Measurements from ENCODE around the gene CNTRL.

CNTRL gene, protein sequence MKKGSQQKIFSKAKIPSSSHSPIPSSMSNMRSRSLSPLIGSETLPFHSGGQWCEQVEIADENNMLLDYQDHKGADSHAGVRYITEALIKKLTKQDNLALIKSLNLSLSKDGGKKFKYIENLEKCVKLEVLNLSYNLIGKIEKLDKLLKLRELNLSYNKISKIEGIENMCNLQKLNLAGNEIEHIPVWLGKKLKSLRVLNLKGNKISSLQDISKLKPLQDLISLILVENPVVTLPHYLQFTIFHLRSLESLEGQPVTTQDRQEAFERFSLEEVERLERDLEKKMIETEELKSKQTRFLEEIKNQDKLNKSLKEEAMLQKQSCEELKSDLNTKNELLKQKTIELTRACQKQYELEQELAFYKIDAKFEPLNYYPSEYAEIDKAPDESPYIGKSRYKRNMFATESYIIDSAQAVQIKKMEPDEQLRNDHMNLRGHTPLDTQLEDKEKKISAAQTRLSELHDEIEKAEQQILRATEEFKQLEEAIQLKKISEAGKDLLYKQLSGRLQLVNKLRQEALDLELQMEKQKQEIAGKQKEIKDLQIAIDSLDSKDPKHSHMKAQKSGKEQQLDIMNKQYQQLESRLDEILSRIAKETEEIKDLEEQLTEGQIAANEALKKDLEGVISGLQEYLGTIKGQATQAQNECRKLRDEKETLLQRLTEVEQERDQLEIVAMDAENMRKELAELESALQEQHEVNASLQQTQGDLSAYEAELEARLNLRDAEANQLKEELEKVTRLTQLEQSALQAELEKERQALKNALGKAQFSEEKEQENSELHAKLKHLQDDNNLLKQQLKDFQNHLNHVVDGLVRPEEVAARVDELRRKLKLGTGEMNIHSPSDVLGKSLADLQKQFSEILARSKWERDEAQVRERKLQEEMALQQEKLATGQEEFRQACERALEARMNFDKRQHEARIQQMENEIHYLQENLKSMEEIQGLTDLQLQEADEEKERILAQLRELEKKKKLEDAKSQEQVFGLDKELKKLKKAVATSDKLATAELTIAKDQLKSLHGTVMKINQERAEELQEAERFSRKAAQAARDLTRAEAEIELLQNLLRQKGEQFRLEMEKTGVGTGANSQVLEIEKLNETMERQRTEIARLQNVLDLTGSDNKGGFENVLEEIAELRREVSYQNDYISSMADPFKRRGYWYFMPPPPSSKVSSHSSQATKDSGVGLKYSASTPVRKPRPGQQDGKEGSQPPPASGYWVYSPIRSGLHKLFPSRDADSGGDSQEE (N-terminal part only)

DNA sequence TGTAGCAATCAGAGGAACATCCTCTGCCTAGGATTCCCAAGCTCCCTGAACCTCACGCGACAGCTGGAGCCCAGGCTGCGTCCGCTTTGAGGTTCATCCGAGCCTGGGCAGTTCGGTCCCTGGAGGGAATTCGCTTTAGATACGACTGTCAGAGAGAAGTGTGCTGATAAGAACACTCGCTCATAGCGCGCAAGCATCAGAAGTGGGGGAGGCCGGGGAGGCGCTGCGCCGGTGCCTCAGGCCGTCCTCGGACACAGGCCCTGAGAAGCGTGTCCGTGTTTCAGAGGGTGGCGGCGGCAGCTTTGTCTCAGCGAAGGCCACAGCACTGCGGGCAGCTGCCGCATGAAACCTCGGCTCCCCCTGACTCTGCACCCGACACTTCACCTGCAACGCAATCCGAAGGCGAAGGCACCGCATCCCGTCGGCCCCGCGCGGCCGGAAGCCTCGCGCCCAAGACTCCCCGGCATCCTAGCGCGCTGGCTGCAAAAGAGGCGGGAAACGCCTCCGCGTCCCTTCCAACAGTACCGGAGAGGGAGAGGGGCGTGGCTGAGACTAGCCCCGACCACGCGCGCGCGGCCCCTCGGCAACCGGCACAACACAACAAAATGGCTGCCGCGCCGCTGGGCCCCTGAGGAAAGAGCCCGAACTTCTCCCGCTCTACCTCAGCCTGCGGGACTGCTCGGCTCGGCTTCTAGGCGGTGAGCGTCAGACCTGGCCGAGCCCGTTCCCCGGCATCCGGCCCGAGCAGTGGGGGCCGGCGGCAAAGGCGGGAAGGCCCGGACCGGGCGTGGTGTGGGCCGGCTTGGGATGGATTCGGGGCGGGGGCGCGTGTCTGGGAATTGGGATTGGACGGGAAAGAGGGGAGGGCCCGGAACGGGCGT, at the start of gene CNTRL:
Gene CNTRL (plus strand): TSS at position 586 of the 881 bp plus-strand sequence. CDS start 13,372 bp downstream, outside the sequence.
- TF ChIP-seq EGR1 (IDR thresholded peaks at IDR 0.05) (peak; percentile 85), CEBPB (IDR thresholded peaks at IDR 0.05) (no peak), FOXM1 (IDR thresholded peaks at IDR 0.05; ENCODE audit: borderline replicate concordance, low read depth) (peak; percentile 36; the same call in 1 of the 2 replicates), NFIC (IDR thresholded peaks at IDR 0.05) (0 out of 2 replicates have a peak, but pooled peaks have one; percentile 15), CREB1 (IDR thresholded peaks at IDR 0.05; ENCODE audit: low read depth) (no peak), TEAD4 (IDR thresholded peaks at IDR 0.05) (peak; percentile 26; the same call in 1 of the 2 replicates), TCF12 (IDR thresholded peaks at IDR 0.05; ENCODE audit: low read depth) (peak; percentile 66), ZBTB7A (IDR thresholded peaks at IDR 0.05; ENCODE audit: low read depth) (peak; percentile 53; the same call in 1 of the 2 replicates), YY1 (IDR thresholded peaks at IDR 0.05; ENCODE audit: low read depth) (peak; percentile 93), EP300 (IDR thresholded peaks at IDR 0.05; ENCODE audit: borderline replicate concordance) (no peak), RAD21 (IDR thresholded peaks at IDR 0.05; ENCODE audit: low read depth) (no peak), TAF1 (IDR thresholded peaks at IDR 0.05; ENCODE audit: low read depth) (peak; percentile 68)
- TF ChIP-seq, protein P1, sequence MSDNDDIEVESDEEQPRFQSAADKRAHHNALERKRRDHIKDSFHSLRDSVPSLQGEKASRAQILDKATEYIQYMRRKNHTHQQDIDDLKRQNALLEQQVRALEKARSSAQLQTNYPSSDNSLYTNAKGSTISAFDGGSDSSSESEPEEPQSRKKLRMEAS (IDR thresholded peaks at IDR 0.05) = peak; percentile 100
- TF ChIP-seq, protein P2, sequence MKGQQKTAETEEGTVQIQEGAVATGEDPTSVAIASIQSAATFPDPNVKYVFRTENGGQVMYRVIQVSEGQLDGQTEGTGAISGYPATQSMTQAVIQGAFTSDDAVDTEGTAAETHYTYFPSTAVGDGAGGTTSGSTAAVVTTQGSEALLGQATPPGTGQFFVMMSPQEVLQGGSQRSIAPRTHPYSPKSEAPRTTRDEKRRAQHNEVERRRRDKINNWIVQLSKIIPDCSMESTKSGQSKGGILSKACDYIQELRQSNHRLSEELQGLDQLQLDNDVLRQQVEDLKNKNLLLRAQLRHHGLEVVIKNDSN (IDR thresholded peaks at IDR 0.05) = peak; percentile 48
- TF ChIP-seq, protein P3, sequence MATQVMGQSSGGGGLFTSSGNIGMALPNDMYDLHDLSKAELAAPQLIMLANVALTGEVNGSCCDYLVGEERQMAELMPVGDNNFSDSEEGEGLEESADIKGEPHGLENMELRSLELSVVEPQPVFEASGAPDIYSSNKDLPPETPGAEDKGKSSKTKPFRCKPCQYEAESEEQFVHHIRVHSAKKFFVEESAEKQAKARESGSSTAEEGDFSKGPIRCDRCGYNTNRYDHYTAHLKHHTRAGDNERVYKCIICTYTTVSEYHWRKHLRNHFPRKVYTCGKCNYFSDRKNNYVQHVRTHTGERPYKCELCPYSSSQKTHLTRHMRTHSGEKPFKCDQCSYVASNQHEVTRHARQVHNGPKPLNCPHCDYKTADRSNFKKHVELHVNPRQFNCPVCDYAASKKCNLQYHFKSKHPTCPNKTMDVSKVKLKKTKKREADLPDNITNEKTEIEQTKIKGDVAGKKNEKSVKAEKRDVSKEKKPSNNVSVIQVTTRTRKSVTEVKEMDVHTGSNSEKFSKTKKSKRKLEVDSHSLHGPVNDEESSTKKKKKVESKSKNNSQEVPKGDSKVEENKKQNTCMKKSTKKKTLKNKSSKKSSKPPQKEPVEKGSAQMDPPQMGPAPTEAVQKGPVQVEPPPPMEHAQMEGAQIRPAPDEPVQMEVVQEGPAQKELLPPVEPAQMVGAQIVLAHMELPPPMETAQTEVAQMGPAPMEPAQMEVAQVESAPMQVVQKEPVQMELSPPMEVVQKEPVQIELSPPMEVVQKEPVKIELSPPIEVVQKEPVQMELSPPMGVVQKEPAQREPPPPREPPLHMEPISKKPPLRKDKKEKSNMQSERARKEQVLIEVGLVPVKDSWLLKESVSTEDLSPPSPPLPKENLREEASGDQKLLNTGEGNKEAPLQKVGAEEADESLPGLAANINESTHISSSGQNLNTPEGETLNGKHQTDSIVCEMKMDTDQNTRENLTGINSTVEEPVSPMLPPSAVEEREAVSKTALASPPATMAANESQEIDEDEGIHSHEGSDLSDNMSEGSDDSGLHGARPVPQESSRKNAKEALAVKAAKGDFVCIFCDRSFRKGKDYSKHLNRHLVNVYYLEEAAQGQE (IDR thresholded peaks at IDR 0.05; ENCODE audit: low read depth) = no peak

DNA sequence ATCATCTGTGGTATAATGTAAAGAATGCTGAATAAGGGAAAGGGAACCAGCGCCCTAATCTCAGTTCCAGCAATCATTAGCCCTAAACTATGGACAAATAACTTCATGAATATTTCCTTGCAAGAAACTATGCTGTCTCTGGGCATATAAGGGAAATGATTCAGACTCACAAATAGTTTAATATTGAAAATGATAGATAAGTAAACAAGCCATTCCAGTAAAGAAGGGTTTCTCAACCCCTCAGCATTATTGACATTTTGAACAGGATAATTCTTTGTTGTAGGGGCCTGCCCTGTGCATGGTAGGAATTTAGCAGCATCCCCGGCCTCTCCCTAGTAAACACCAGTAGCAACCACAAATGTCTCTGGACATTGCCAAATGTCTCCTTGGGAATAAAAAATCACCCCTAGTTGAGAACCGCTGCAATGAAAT, 48.5 kb upstream of the CNTRL start:
- TF ChIP-seq NFIC (IDR thresholded peaks at IDR 0.05) (no peak), EGR1 (IDR thresholded peaks at IDR 0.05) (no peak), YY1 (IDR thresholded peaks at IDR 0.05; ENCODE audit: low read depth) (no peak), TAF1 (IDR thresholded peaks at IDR 0.05; ENCODE audit: low read depth) (no peak), FOXM1 (IDR thresholded peaks at IDR 0.05; ENCODE audit: borderline replicate concordance, low read depth) (no peak)

DNA sequence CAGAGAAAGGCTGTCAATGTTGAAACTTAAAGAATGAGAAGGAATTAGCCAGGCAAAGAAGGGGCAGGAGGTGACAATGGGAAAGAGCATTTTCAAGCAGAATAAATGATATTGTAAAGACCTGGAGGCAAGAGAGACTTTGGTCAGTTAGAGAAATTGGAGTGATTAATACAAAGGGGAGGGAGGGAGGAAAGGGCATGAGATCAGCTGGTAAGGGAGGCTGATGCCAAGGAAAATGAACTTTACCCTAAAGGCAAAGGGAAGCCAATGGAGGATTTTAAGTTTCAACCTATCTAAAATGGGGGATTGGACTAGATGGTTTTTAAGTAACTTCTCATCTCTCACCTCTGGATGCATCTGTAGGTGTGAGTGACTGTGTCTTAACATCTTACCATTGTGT, 48.0 kb upstream of the CNTRL start:
- TF ChIP-seq CREB1 (IDR thresholded peaks at IDR 0.05; ENCODE audit: low read depth) (no peak), EP300 (IDR thresholded peaks at IDR 0.05; ENCODE audit: borderline replicate concordance) (no peak), EGR1 (IDR thresholded peaks at IDR 0.05) (no peak), RAD21 (IDR thresholded peaks at IDR 0.05; ENCODE audit: low read depth) (no peak)

DNA sequence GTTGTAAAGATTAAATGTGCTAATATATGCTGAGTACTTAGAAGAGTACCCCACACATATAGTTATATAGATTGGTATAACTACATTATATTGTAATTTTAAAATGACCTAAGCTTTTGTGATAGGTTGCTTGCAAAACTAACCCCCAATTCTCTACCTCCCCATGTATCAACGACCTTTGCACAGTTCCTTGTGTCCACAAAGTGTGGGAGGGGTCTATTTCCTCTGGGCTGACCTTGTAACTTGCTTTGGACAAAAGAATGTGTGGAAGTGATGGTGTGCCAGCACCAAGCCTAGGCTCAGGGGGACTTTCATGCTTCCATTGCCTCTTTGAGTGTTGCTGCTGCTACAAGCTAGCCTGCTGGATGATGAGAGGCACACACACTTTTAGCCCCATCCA, 45.3 kb upstream of the CNTRL start:
- TF ChIP-seq EGR1 (IDR thresholded peaks at IDR 0.05) (no peak), TAF1 (IDR thresholded peaks at IDR 0.05; ENCODE audit: low read depth) (no peak), CREB1 (IDR thresholded peaks at IDR 0.05; ENCODE audit: low read depth) (no peak), RAD21 (IDR thresholded peaks at IDR 0.05; ENCODE audit: low read depth) (no peak), TEAD4 (IDR thresholded peaks at IDR 0.05) (no peak), EP300 (IDR thresholded peaks at IDR 0.05; ENCODE audit: borderline replicate concordance) (no peak), ZBTB7A (IDR thresholded peaks at IDR 0.05; ENCODE audit: low read depth) (no peak), TCF12 (IDR thresholded peaks at IDR 0.05; ENCODE audit: low read depth) (no peak), NFIC (IDR thresholded peaks at IDR 0.05) (no peak), FOXM1 (IDR thresholded peaks at IDR 0.05; ENCODE audit: borderline replicate concordance, low read depth) (no peak), YY1 (IDR thresholded peaks at IDR 0.05; ENCODE audit: low read depth) (no peak), CEBPB (IDR thresholded peaks at IDR 0.05) (no peak)
- TF ChIP-seq, protein P3 (IDR thresholded peaks at IDR 0.05; ENCODE audit: low read depth) = no peak
- TF ChIP-seq, protein P2 (IDR thresholded peaks at IDR 0.05) = no peak
- TF ChIP-seq, protein P1 (IDR thresholded peaks at IDR 0.05) = no peak

Measured in Ishikawa (cell line).